GM13977 (cell line): Measurements from ENCODE around the gene GJC2.
"Not testable (repeated sequence)": the region's sequence is repeated elsewhere in the genome, so short reads cannot be mapped to it uniquely, and the experiment has no call there.

Experiments
- DNase-seq: peaks from one replicate; pipeline ENCODE4 v3.0.0; 2012; ENCODE audit warnings: low spot score
- CTCF ChIP-seq: IDR thresholded peaks from 2 replicates; pipeline ENCODE4 v1.5.1; 2012; ENCODE audit warnings: mild to moderate bottlenecking, control low read depth; ENCODE audit not compliant: insufficient read depth; ENCODE audit errors: extremely low read depth, missing control alignments
- in situ Hi-C: fragments of 300-500 bp; cut with MboI; formaldehyde crosslinking; loops from one replicate; pipeline ENCODE4 v1.12.0; 2022; ENCODE audit warnings: low sequenced_read_pairs, low pct_unique_long_range_greater_than_20kb, mixed read lengths, inconsistent platforms; ENCODE audit not compliant: unreplicated experiment

GJC2 gene

GRCh38 chr1:228108742-228109072 lies 41.0 kb upstream of the GJC2 start:
- TF ChIP-seq CTCF = no peak
- in situ Hi-C loops = no loop called here
- peak; percentile 16 for DNase-seq

- peak; percentile 4 for TF ChIP-seq CTCF
- in situ Hi-C loops = no loop called here
- peak; percentile 97 for DNase-seq
These were observed 40.4 kb upstream of the GJC2 start, which contains the start of gene MRPL55 for GRCh38 chr1:228109073-228109961. TSS of gene MRPL55 (minus strand) at chr1:228109299. CDS start at chr1:228108260, 1,039 bp downstream.

GRCh38 chr1:228109962-228110488 lies 39.7 kb upstream of the GJC2 start:
- peak; percentile 13 for DNase-seq
- in situ Hi-C loops = no loop called here
- TF ChIP-seq CTCF = no peak

- in situ Hi-C loops = no loop called here
- no peak for TF ChIP-seq CTCF
These were observed 39.2 kb upstream of the GJC2 start for GRCh38 chr1:228110556-228110955.

GRCh38 chr1:228111315-228111714 lies 38.4 kb upstream of the GJC2 start:
- DNase-seq, in situ Hi-C loops: not testable (repeated sequence)

More at GRCh38 chr1:228110556-228110955, 39.2 kb upstream of the GJC2 start:
- DNase-seq = no peak

- TF ChIP-seq CTCF = no peak
- no peak for DNase-seq
- in situ Hi-C loops = no loop called here
These were observed 37.6 kb upstream of the GJC2 start for GRCh38 chr1:228112167-228112566.

GRCh38 chr1:228112617-228113016 lies 37.1 kb upstream of the GJC2 start:
- in situ Hi-C loops = no loop called here
- DNase-seq = no peak
- no peak for TF ChIP-seq CTCF
